Central memory CD8-positive, alpha-beta T cell (primary cell): ENCODE data around the gene CLDN1.
"Not testable (repeated sequence)": the region's sequence is repeated elsewhere in the genome, so short reads cannot be mapped to it uniquely, and the experiment has no call there.

ENCODE experiments used
- ATAC-seq: fragments of 150-1000 bp; cut with Tn5 transposase; replicated peaks from 2 replicates; pipeline ENCODE4 v1.10.0; 2022; ENCODE audit warnings: mild to moderate bottlenecking, moderate FRiP score, moderate number of reproducible peaks; ENCODE audit not compliant: poor library complexity, severe bottlenecking; ENCODE audit errors: extremely low read depth
- DNase-seq, 2 donors: peaks; one replicate each; pipeline ENCODE4 v3.0.0; 2021; ENCODE audit warnings: low spot score in 2 of 2
- H3K27ac Mint-ChIP-seq: one replicate; pipeline ENCODE4 v1.8.0; 2022; ENCODE audit warnings: low read depth, mild to moderate bottlenecking, moderate library complexity, mixed read lengths
- H3K27me3 Mint-ChIP-seq: one replicate; pipeline ENCODE4 v1.8.0; 2022; ENCODE audit warnings: mixed read lengths
- H3K36me3 Mint-ChIP-seq: one replicate; pipeline ENCODE4 v1.8.0; 2022; ENCODE audit warnings: mild to moderate bottlenecking, moderate library complexity, mixed read lengths; ENCODE audit not compliant: insufficient read depth
- H3K4me1 Mint-ChIP-seq: one replicate; pipeline ENCODE4 v1.8.0; 2022; ENCODE audit warnings: mixed read lengths
- H3K4me3 Mint-ChIP-seq: one replicate; pipeline ENCODE4 v1.8.0; 2022; ENCODE audit warnings: mild to moderate bottlenecking, moderate library complexity, mixed read lengths
- H3K9me3 Mint-ChIP-seq: one replicate; pipeline ENCODE4 v1.8.0; 2022; ENCODE audit warnings: mixed read lengths

Gene CLDN1

GRCh38 chr3:190267464-190267863 lies 54.8 kb downstream of the CLDN1 start:
- ATAC-seq, H3K27ac Mint-ChIP-seq, H3K9me3 Mint-ChIP-seq, DNase-seq, H3K36me3 Mint-ChIP-seq, H3K4me1 Mint-ChIP-seq, H3K4me3 Mint-ChIP-seq: not testable (repeated sequence)
- peaks cover 22% of the 10 kb centered on the region for H3K27me3 Mint-ChIP-seq

GRCh38 chr3:190266913-190267290 lies 55.3 kb downstream of the CLDN1 start:
- no peaks in the 10 kb centered on the region for H3K4me1 Mint-ChIP-seq
- H3K36me3 Mint-ChIP-seq = no peaks in the 10 kb centered on the region
- ATAC-seq (no peak), DNase-seq (no peak)
- peaks cover 6% of the 10 kb centered on the region for H3K9me3 Mint-ChIP-seq
- H3K27me3 Mint-ChIP-seq = peaks cover 22% of the 10 kb centered on the region
- H3K4me3 Mint-ChIP-seq = no peak overlapping the region
- no peak overlapping the region for H3K27ac Mint-ChIP-seq

- DNase-seq = no peak
- no peak overlapping the region for H3K27ac Mint-ChIP-seq
- peaks cover 22% of the 10 kb centered on the region for H3K27me3 Mint-ChIP-seq
- H3K9me3 Mint-ChIP-seq = peaks cover 6% of the 10 kb centered on the region
- H3K36me3 Mint-ChIP-seq = no peaks in the 10 kb centered on the region
- H3K4me1 Mint-ChIP-seq = no peaks in the 10 kb centered on the region
- H3K4me3 Mint-ChIP-seq = no peak overlapping the region
- no peak for ATAC-seq
Observed at GRCh38 chr3:190266265-190266912, 55.9 kb downstream of the CLDN1 start.

- Mint-ChIP-seq H3K9me3 (peaks cover 6% of the 10 kb centered on the region), H3K4me1 (no peaks in the 10 kb centered on the region), H3K36me3 (no peaks in the 10 kb centered on the region), H3K27me3 (peaks cover 22% of the 10 kb centered on the region), H3K4me3 (no peak overlapping the region), H3K27ac (no peak overlapping the region)
- DNase-seq (no peak), ATAC-seq (no peak)
Observed at GRCh38 chr3:190265796-190266195, 56.5 kb downstream of the CLDN1 start.

GRCh38 chr3:190265126-190265525 lies 57.1 kb downstream of the CLDN1 start:
- Mint-ChIP-seq H3K4me3 (no peak overlapping the region), H3K36me3 (no peaks in the 10 kb centered on the region), H3K27me3 (peaks cover 22% of the 10 kb centered on the region), H3K9me3 (peaks cover 6% of the 10 kb centered on the region), H3K4me1 (no peaks in the 10 kb centered on the region), H3K27ac (no peak overlapping the region)
- DNase-seq = no peak
- no peak for ATAC-seq

- Mint-ChIP-seq H3K27me3 (peaks cover 9% of the 10 kb centered on the region), H3K9me3 (no peaks in the 10 kb centered on the region), H3K4me3 (no peak overlapping the region), H3K36me3 (no peaks in the 10 kb centered on the region), H3K27ac (no peak overlapping the region), H3K4me1 (no peaks in the 10 kb centered on the region)
- DNase-seq (no peak), ATAC-seq (no peak)
Observed at GRCh38 chr3:190261740-190262139, 60.5 kb downstream of the CLDN1 start.

GRCh38 chr3:190261015-190261414 lies 61.2 kb downstream of the CLDN1 start:
- Mint-ChIP-seq H3K27ac (no peak overlapping the region), H3K4me3 (no peak overlapping the region), H3K36me3 (no peaks in the 10 kb centered on the region), H3K4me1 (no peaks in the 10 kb centered on the region), H3K9me3 (no peaks in the 10 kb centered on the region), H3K27me3 (peaks cover 9% of the 10 kb centered on the region)
- no peak for DNase-seq
- ATAC-seq = no peak

- DNase-seq = no peak
- no peak for ATAC-seq
- no peaks in the 10 kb centered on the region for H3K9me3 Mint-ChIP-seq
- no peak overlapping the region for H3K4me3 Mint-ChIP-seq
- no peak overlapping the region for H3K27ac Mint-ChIP-seq
- no peaks in the 10 kb centered on the region for H3K4me1 Mint-ChIP-seq
- H3K36me3 Mint-ChIP-seq = no peaks in the 10 kb centered on the region
- peaks cover 9% of the 10 kb centered on the region for H3K27me3 Mint-ChIP-seq
Observed at GRCh38 chr3:190260301-190260700, 61.9 kb downstream of the CLDN1 start.

GRCh38 chr3:190258634-190259033 lies 63.6 kb downstream of the CLDN1 start:
- Mint-ChIP-seq H3K27ac (no peak overlapping the region), H3K36me3 (no peaks in the 10 kb centered on the region), H3K9me3 (no peaks in the 10 kb centered on the region), H3K27me3 (peaks cover 3% of the 10 kb centered on the region), H3K4me1 (no peaks in the 10 kb centered on the region), H3K4me3 (no peak overlapping the region)
- ATAC-seq (no peak), DNase-seq (no peak)
